ENCODE measurements around the gene ACTA2.

ACTA2 gene

GRCh38 chr10:88980800-88981199 lies 28.2 kb upstream of the ACTA2 start:
- no peak for DNase-seq

- DNase-seq, result no peak
These were observed 27.7 kb upstream of the ACTA2 start for GRCh38 chr10:88980247-88980646.

- no peak for DNase-seq
These were observed 27.0 kb upstream of the ACTA2 start for GRCh38 chr10:88979603-88980002.

GRCh38 chr10:88979153-88979562 lies 26.6 kb upstream of the ACTA2 start:
- no peak for DNase-seq

GRCh38 chr10:88978463-88978862 lies 25.9 kb upstream of the ACTA2 start:
- DNase-seq, result no peak

- DNase-seq, result no peak
These were observed 22.8 kb upstream of the ACTA2 start for GRCh38 chr10:88975377-88975720.

- DNase-seq, result no peak
These were observed 22.1 kb upstream of the ACTA2 start for GRCh38 chr10:88974446-88975376.

- no peak for DNase-seq
These were observed 21.4 kb upstream of the ACTA2 start for GRCh38 chr10:88974012-88974411.

- no peak for DNase-seq
These were observed 18.9 kb upstream of the ACTA2 start for GRCh38 chr10:88971221-88972061.

GRCh38 chr10:88968391-88968790 lies 15.8 kb upstream of the ACTA2 start:
- no peak for DNase-seq

GRCh38 chr10:88966797-88967196 lies 14.2 kb upstream of the ACTA2 start:
- no peak for DNase-seq

- DNase-seq, result no peak
These were observed 12.4 kb upstream of the ACTA2 start for GRCh38 chr10:88964869-88965415.

GRCh38 chr10:88964360-88964759 lies 11.8 kb upstream of the ACTA2 start:
- no peak for DNase-seq

GRCh38 chr10:88963318-88963717 lies 10.7 kb upstream of the ACTA2 start:
- no peak for DNase-seq

GRCh38 chr10:88962336-88962735 lies 9.8 kb upstream of the ACTA2 start:
- DNase-seq, result no peak

- DNase-seq, result no peak
These were observed 8.7 kb upstream of the ACTA2 start for GRCh38 chr10:88961266-88961665.

GRCh38 chr10:88960802-88961201 lies 8.2 kb upstream of the ACTA2 start:
- no peak for DNase-seq

GRCh38 chr10:88958721-88959120 lies 6.1 kb upstream of the ACTA2 start:
- DNase-seq, result no peak

- DNase-seq, result no peak
These were observed 4.8 kb upstream of the ACTA2 start for GRCh38 chr10:88957381-88957780.

- DNase-seq, result no peak
These were observed 2.0 kb upstream of the ACTA2 start for GRCh38 chr10:88954458-88955083.

- no peak for DNase-seq
These were observed 1.1 kb upstream of the ACTA2 start for GRCh38 chr10:88953662-88954061.

- DNase-seq, result no peak
These were observed 2.4 kb downstream of the ACTA2 start for GRCh38 chr10:88949912-88950837.

All from activated gamma-delta T cell (primary cell).